Transverse colon (tissue), 4 donors: ENCODE results near the gene FGD3. TPM values are rescaled to one million over a fixed set of nuclear protein-coding genes. Genes with fewer than 3 reads are reported as not detected.

Experiments used
- DNase-seq: peaks from one replicate; pipeline ENCODE4 v3.0.0-alpha.2; 2019
- H3K27ac ChIP-seq, 4 donors: fragments of 200-600 bp; sonication (generic); 2 replicates each; pipeline ENCODE4 v1.5.1; 2016 to 2018; ENCODE audit warnings: inconsistent platforms in 4 of 4
- H3K27me3 ChIP-seq: fragments of 200-600 bp; sonication (generic); 2 replicates; pipeline ENCODE4 v1.5.1; 2017; ENCODE audit warnings: inconsistent platforms
- H3K36me3 ChIP-seq, 4 donors: fragments of 200-600 bp; sonication (generic); 2 replicates each; pipeline ENCODE4 v1.5.1; 2017 to 2019; ENCODE audit warnings: inconsistent platforms in 4 of 4
- H3K4me1 ChIP-seq, 4 donors: fragments of 200-600 bp; sonication (generic); 2 replicates each; pipeline ENCODE4 v1.5.1; 2017 to 2020; ENCODE audit warnings: inconsistent platforms in 4 of 4
- H3K4me3 ChIP-seq, 4 donors: fragments of 200-600 bp; sonication (generic); 1 replicate in 1 of 4; 2 replicates in 3 of 4; pipeline versions ENCODE4 v1.5.1 to v1.6.1; 2017 to 2019; ENCODE audit warnings: inconsistent platforms in 4 of 4
- H3K9me3 ChIP-seq, 2 donors: fragments of 200-600 bp; sonication (generic); 2 replicates each; pipeline ENCODE4 v1.5.1; 2017 to 2019; ENCODE audit warnings: inconsistent platforms in 2 of 2
- EP300 ChIP-seq: sonication (generic); formaldehyde crosslinking; IDR thresholded peaks from one replicate; pipeline ENCODE4 v1.6.1; 2017; ENCODE audit warnings: antibody characterized with exemption, low read depth
- POLR2A ChIP-seq: fragments of 450-650 bp; IDR thresholded peaks from one replicate; pipeline ENCODE4 v1.6.1; 2016; ENCODE audit warnings: antibody characterized with exemption, mild to moderate bottlenecking, moderate library complexity
- POLR2AphosphoS5 ChIP-seq, 3 donors: sonication (generic); formaldehyde crosslinking; IDR thresholded peaks; one replicate each; pipeline ENCODE4 v1.6.1; 2016; ENCODE audit warnings: antibody characterized with exemption in 3 of 3
- WGBS, 2 donors: methylation state at CpG; one replicate each; pipeline ENCODE4 v1.1.5; 2018; ENCODE audit warnings: low coverage in 1 of 2; 5-methylcytosine and 5-hydroxymethylcytosine counted together
- in situ Hi-C, 4 donors: fragments of 200-750 bp; cut with MboI; loops; one replicate each; pipeline versions ENCODE4 v1.15.0 to v1.15.1; 2017; ENCODE audit warnings: low sequenced_read_pairs in 3 of 4, low pct_ligation_motif_present in 1 of 4, low pct_unique_long_range_greater_than_20kb in 1 of 4
- intact Hi-C: fragments of 100-400 bp; cut with DNase I; formaldehyde crosslinking; loops from one replicate; pipeline ENCODE4 v1.15.1; 2023; ENCODE audit warnings: low total_unique reads
- total RNA-seq, 4 donors: library from RNA; depleted of rRNA; stranded (reverse); fragments of >200 nt; gene quantifications; one replicate each; pipeline ENCODE4 v1.1.0, GENCODE V29; 2016
- TF ChIP-seq, protein P1 (sequence below), 5 experiments: fragments of 200-600 bp in 3 of 5; fragments of 450-650 bp in 2 of 5; sonication (generic) in 3 of 5; IDR thresholded peaks; 1 replicate in 2 of 5; 2 replicates in 3 of 5; pipeline ENCODE4 v1.5.1; 2016 to 2017; ENCODE audit warnings: antibody characterized with exemption in 5 of 5, inconsistent platforms in 3 of 5, mild to moderate bottlenecking in 2 of 5, moderate library complexity in 1 of 5

Gene FGD3
- total RNA-seq, 4 donors from 2014 or later: 5.2 to 9.7 (median 6.0) TPM; not detected in 1

DNA sequence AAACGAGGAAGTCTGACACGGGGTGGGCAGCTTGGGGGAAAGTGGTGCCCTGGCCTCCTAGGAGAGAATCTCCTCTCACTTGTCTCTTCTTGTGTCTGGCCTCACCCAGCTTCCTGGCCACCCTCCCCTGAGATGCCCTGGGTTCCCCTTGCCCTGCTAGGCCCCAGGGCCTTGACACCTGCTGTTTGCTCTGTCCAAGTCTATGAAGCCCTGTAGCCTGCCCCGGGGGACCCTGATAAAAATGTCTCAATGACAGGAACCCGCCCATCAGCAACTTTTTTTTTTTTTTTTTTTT lies 76.1 kb downstream of the FGD3 start:
- Histone ChIP-seq H3K27ac (no peak overlapping the region), H3K36me3 (no peaks in the 10 kb centered on the region), H3K4me3 (no peak overlapping the region), H3K4me1 (no peaks in the 10 kb centered on the region), H3K27me3 (no peaks in the 10 kb centered on the region), H3K9me3 (no peaks in the 10 kb centered on the region)
- intact Hi-C loops: no loop called here
- in situ Hi-C loops: loop anchor here in 1 of 4 donors (25.0 kb wide), 1 partner anchor 289 kb away; no protein-coding TSS in a partner anchor
- DNase-seq: no peak
- 40 to 66% methylated on average over 1 to 4 of the region's 4 CpGs for WGBS, 2 donors
- TF ChIP-seq EP300: no peak
- TF ChIP-seq, protein P1, sequence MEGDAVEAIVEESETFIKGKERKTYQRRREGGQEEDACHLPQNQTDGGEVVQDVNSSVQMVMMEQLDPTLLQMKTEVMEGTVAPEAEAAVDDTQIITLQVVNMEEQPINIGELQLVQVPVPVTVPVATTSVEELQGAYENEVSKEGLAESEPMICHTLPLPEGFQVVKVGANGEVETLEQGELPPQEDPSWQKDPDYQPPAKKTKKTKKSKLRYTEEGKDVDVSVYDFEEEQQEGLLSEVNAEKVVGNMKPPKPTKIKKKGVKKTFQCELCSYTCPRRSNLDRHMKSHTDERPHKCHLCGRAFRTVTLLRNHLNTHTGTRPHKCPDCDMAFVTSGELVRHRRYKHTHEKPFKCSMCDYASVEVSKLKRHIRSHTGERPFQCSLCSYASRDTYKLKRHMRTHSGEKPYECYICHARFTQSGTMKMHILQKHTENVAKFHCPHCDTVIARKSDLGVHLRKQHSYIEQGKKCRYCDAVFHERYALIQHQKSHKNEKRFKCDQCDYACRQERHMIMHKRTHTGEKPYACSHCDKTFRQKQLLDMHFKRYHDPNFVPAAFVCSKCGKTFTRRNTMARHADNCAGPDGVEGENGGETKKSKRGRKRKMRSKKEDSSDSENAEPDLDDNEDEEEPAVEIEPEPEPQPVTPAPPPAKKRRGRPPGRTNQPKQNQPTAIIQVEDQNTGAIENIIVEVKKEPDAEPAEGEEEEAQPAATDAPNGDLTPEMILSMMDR (IDR thresholded peaks at IDR 0.05): no peak
- TF ChIP-seq POLR2A: no peak
- no peak for TF ChIP-seq POLR2AphosphoS5 (IDR thresholded peaks at IDR 0.05)

DNA sequence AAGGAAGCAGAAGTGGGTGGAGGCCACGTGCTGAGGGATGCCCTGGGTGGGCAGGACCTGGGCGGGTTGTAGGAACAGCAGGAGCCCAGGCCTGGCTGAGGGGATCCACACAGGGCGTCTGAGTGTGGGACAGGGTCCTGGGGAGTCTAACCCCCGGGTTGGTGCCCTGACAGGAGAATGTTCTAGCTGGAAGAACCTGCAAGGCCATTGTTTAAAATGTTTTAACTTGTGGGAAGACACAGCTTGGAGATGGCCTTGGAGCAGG lies 77.3 kb downstream of the FGD3 start:
- no peak overlapping the region for H3K4me3 ChIP-seq
- in situ Hi-C loops: loop anchor here in 1 of 4 donors (25.0 kb wide), 1 partner anchor 288 kb away; no protein-coding TSS in a partner anchor
- WGBS, 2 donors: 85% methylated on average over 4 of the region's 4 CpGs; no CpG with 5 or more reads in 1 of the 2 donors
- DNase-seq: no peak
- H3K36me3 ChIP-seq: no peaks in the 10 kb centered on the region
- TF ChIP-seq POLR2AphosphoS5 (IDR thresholded peaks at IDR 0.05) (no peak), POLR2A (no peak), EP300 (no peak)
- H3K9me3 ChIP-seq: no peaks in the 10 kb centered on the region
- intact Hi-C loops: no loop called here
- H3K4me1 ChIP-seq: no peaks in the 10 kb centered on the region
- no peaks in the 10 kb centered on the region for H3K27me3 ChIP-seq
- H3K27ac ChIP-seq: no peak overlapping the region

DNA sequence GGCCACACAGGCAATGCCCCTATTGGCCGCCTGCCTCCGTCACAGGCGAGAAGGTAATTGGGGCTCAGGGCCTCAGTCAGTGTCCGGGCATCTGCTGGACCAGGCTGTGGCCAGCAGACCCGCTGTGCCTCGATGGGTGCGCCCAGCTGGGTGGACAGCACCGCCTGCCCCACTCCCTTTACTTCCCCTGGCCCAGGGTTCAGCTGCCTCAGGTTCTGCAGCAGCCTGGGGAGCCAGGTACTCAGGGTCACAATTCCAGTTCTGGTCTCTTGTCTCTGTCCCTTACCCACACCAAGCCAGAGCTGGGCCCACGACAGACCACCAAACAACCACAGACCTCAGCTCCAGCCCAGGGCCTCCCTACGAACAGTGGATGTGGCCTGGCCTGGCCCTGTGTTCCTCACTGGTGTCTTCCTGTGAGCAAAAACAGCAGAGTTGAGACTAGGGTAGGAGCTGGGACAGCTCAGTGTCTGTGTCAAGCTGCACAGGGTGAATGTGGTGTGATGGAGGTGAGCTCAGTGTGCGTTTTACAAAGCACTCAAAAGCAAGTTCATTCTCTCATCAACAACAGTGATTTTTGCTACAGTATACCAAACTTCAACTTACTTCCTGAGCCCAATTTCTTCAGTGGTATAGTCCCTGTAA lies 77.8 kb downstream of the FGD3 start:
- Histone ChIP-seq H3K27me3 (no peaks in the 10 kb centered on the region), H3K36me3 (no peaks in the 10 kb centered on the region), H3K4me3 (no peak overlapping the region), H3K9me3 (no peaks in the 10 kb centered on the region), H3K27ac (no peak overlapping the region), H3K4me1 (no peaks in the 10 kb centered on the region)
- intact Hi-C loops: no loop called here
- 83 to 87% methylated on average over 1 to 11 of the region's 11 CpGs for WGBS, 2 donors
- DNase-seq: no peak
- in situ Hi-C loops: loop anchor here in 1 of 4 donors (25.0 kb wide), 1 partner anchor 287 kb away; no protein-coding TSS in a partner anchor
- no peak for TF ChIP-seq EP300
- TF ChIP-seq POLR2AphosphoS5 (IDR thresholded peaks at IDR 0.05): no peak
- TF ChIP-seq, protein P1 (IDR thresholded peaks at IDR 0.05): no peak
- no peak for TF ChIP-seq POLR2A

DNA sequence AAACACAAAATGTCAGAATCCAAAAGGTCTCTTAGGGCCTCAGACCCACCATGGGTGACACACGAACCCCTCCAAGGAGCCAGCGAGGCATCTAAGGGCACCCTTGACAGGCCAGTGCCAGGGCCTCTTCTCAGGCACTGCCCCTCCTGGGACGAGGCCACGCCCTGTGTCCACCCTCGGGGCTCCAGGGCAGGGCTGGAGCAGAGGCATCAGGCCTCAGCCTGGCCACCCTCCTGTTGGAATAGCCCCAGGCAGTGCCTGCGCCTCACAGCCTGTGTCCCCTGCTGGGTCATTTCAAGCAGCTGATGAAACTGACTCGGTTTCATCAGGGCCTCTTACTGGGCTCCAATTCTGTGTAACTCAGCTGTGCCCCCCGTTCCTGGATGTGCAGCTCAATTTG lies 78.4 kb downstream of the FGD3 start:
- Histone ChIP-seq H3K27me3 (no peaks in the 10 kb centered on the region), H3K4me3 (no peak overlapping the region), H3K36me3 (no peaks in the 10 kb centered on the region), H3K9me3 (no peaks in the 10 kb centered on the region), H3K4me1 (no peaks in the 10 kb centered on the region), H3K27ac (no peak overlapping the region)
- in situ Hi-C loops (no loop called here), intact Hi-C loops (no loop called here)
- DNase-seq: no peak
- 77% methylated on average over 8 of the region's 8 CpGs; no CpG with 5 or more reads in 1 of the 2 donors for WGBS, 2 donors
- TF ChIP-seq POLR2AphosphoS5 (IDR thresholded peaks at IDR 0.05) (no peak), EP300 (no peak)

DNA sequence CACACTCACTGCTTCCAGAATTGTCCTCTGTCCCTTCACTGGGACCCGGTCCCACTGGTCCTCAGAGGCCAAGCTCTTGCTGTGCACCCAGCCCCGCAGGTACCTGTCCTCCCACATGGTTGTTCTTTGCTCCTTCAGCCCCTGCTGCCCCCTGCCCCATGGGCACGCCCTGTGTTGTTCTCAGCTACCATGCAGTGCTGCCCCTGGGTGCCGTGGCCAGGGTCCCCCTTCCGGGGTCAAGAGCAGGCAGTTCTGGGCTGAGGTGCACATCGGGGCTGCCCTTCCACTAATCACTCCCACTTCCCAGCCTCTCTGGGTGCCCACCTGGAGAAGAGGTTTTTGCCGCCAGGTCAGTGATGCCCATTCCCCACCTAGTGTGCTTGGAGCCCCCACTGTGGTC lies 79.3 kb downstream of the FGD3 start:
- DNase-seq: no peak
- H3K27ac ChIP-seq: no peak overlapping the region
- WGBS, 2 donors: 98% methylated on average over 7 of the region's 7 CpGs; no CpG with 5 or more reads in 1 of the 2 donors
- in situ Hi-C loops: no loop called here
- H3K4me3 ChIP-seq: no peak overlapping the region
- no peaks in the 10 kb centered on the region for H3K36me3 ChIP-seq
- TF ChIP-seq POLR2AphosphoS5 (IDR thresholded peaks at IDR 0.05): no peak
- TF ChIP-seq, protein P1 (IDR thresholded peaks at IDR 0.05): no peak
- TF ChIP-seq EP300: no peak
- no peak for TF ChIP-seq POLR2A
- H3K4me1 ChIP-seq: no peaks in the 10 kb centered on the region
- no peaks in the 10 kb centered on the region for H3K9me3 ChIP-seq
- H3K27me3 ChIP-seq: no peaks in the 10 kb centered on the region
- intact Hi-C loops: no loop called here
